ENCODE data around the gene MRPL50.
"Not testable (repeated sequence)": the region's sequence is repeated elsewhere in the genome, so short reads cannot be mapped to it uniquely, and the experiment has no call there.

The MRPL50 gene

DNA sequence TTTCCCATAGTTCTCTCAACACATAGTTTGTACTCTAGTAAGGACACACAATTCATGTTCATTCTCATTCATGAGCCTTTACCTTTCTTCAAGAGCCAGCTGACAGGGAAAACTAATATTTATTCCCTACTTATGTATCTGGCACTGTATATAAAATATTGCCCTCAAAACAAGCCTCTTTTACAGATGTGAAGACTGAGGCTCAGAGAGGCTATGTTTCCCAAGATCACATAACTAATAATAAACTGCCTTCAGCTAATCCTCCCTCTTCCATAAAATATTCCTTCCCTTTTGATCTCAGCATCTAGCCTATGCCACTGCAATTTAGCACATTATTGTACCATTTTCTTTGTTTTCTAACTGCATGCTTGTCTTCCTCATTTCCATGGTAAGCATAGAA lies 19.0 kb upstream of the MRPL50 start:
- no peak for DNase-seq

DNA sequence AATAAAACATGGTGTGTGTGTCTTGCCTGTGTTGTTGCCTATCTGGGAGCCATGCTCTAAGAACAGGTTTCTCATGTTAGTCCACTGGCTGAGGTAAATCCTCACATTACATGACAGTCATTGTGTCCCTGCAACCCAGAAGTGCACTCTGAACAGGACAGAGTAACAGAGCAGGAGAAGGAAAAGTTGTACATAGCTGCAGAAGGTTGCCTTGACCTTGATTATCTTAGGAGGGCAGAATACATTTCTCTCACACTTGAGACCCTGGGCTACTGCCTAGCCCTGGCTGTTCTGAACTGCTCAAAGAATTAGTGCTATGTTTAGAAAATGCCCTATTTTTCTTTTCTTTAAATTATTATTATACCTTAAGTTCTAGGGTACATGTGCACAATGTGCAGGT lies 17.2 kb upstream of the MRPL50 start:
- DNase-seq, result no peak

- no peak for DNase-seq
Observed at GRCh38 chr9:101414839-101415238, 16.4 kb upstream of the MRPL50 start.

DNA sequence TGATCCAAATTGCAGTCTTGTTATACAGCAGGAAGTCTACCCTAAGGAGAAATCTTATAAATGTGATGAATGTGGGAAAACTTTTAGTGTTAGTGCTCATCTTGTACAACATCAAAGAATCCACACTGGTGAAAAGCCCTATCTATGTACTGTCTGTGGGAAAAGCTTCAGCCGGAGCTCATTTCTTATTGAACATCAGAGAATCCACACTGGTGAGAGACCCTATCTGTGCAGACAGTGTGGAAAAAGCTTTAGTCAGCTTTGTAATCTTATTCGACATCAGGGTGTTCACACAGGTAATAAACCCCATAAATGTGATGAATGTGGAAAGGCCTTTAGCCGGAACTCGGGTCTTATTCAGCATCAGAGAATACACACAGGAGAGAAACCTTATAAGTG lies 10.7 kb upstream of the MRPL50 start:
- no peak for DNase-seq

- no peak for DNase-seq
Observed at GRCh38 chr9:101408374-101409078, 10.1 kb upstream of the MRPL50 start.

- no peak for DNase-seq
Observed at GRCh38 chr9:101403516-101404285, 5.3 kb upstream of the MRPL50 start.

GRCh38 chr9:101400120-101400519 lies 1.7 kb upstream of the MRPL50 start:
- DNase-seq, result no peak

DNA sequence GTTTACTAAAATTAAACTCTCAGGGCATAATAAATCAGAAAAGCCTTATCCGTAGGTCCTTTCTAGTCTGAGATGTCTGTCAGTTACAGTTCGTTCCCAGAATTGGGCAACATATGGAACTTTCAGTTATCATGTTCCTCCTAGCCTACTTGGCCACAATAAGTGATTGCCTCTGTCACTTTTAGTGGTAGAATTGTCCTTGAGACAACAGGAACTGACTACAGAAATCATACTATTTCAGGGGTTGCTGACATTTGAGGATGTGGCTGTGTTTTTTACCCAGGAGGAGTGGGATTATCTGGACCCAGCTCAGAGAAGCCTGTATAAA lies 1.2 kb upstream of the MRPL50 start:
- DNase-seq, result peak in 1 of 2 experiments; percentile 41

- DNase-seq, result peak in 1 of 2 experiments; percentile 64
Observed at GRCh38 chr9:101398930-101399642, 668 bp upstream of the MRPL50 start.

DNA sequence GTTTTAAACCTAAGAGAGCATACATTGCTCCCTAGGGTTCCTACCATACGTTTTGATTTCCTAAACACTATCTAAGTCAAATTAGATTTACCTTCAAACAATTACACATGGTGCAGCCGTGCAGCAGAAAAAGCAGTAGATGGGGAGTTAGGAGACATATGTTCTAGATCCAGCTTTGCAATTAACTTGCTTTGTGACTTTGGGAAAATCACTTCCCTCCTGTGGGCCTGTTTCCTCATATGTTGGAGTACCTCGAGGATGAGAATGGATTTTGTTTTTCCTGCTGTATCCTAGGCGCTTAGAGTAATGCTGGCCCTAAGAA lies 711 bp downstream of the MRPL50 start:
- peak in 1 of 2 experiments; percentile 51 for DNase-seq

- no peak for DNase-seq
Observed at GRCh38 chr9:101394687-101395086, 3.7 kb downstream of the MRPL50 start.

GRCh38 chr9:101393135-101393534 lies 5.3 kb downstream of the MRPL50 start:
- DNase-seq, result no peak

DNA sequence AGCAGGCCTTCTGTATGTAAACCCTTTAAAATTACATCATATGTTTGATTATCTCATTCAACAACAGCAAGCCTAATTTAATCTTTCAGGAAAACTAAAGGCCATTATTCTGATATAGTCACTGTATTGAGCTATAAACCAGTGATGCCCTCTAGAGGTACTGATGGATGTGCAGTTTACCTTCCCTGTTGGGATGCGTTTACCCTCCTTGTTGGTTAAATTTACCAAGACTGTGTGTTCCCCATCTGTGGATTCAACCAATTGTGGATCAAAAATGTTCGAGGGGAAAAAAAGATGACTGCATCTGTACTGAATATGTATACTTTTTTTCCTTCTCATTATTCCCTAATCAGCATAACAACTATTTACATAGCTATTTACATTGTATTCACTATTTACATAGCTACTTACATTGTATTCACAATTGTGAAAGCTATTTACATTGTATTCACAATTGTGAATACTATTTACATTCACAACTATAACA lies 9.9 kb downstream of the MRPL50 start:
- DNase-seq, result peak; percentile 18 to 51

GRCh38 chr9:101387871-101388506 lies 10.4 kb downstream of the MRPL50 start:
- DNase-seq, result peak; percentile 42 to 59

GRCh38 chr9:101384873-101385536 lies 13.4 kb downstream of the MRPL50 start, which contains the start of gene BAAT:
Gene BAAT (minus strand): TSS chr9:101385006. CDS start chr9:101371404, 13,602 bp downstream.
- not testable (repeated sequence) for DNase-seq

- no peak for DNase-seq
Observed at GRCh38 chr9:101383361-101383760, 15.1 kb downstream of the MRPL50 start.

- DNase-seq, result no peak
Observed at GRCh38 chr9:101381833-101382342, 16.5 kb downstream of the MRPL50 start.

GRCh38 chr9:101381118-101381517 lies 17.3 kb downstream of the MRPL50 start:
- no peak for DNase-seq

DNA sequence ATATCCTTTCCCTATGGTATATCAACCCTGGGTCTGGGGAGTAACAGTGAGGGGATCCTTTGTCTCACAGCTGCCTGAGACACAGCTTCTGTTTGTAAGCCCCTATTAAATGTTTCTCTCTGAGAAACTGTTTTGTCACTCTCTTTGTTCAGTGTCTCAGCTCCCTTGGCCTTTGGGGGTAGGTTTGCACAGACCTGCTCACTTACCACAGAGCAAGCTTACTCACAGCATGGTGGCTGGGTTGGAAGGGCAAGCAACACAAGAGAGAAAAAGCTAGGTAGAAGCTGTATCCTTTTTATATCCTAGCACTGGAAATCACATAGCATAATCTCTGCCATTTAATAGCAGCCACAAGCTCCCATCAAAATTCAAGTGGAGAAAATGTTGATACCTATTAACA lies 18.1 kb downstream of the MRPL50 start:
- no peak for DNase-seq

DNA sequence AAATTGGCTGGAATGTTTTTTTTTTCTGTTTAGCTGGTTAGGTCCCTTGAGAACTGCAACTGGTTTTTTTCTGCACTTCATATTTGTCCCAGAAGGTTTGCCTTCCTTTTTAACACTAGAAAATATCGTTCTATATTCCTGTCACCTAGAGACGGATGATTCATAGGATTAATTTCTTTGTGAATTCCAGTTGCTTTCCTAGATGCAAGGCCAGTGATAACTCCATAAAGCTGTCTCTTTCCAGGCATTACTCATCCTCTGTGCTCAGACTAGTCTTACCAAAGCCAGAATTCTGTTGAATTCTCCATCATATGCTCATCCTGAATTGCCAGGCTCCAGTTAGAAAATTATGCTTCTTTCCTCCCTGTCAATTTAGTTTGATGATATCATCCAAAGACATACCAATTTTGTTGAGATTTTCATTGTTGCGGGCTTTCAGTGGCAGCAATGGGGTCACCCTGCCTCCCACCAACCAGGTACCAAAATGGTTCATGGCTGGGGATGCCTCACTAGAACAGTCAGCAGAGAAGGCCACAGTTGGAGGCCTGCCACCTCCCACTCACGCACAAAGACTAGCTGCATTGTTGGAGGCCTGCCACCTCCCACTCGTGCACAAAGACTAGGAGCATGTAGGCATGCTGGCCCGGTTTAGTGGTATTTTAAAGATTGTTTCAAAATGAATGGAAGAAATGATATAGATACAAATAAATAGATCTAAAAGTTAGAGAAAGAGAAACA lies 22.1 kb downstream of the MRPL50 start:
- no peak for DNase-seq

DNA sequence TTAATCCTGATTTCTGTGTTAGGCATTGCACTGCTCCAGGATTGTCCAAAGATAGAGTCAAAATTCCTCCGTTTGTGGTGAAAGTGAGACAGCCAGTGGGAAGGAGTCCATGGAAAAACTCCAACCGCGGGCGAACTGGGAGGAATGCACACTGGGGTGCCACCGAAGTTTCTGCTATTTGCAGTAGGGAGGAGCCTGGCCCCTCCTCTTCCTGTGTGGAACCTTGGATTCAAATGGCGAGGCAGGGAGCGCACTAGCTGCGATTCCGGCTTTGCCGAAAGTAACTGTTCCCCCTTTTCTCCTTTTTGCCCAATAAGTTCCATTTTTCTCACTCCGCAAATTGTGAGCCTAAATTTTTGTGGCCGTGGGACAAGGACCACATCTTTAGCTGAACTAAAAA lies 22.9 kb downstream of the MRPL50 start:
- no peak for DNase-seq
